Skeletal muscle satellite cell (primary cell): ENCODE results near the gene CD80.
"Not testable (repeated sequence)": the region's sequence is repeated elsewhere in the genome, so short reads cannot be mapped to it uniquely, and the experiment has no call there.

Source experiments
- H3K27me3 ChIP-seq: 2 replicates; pipeline ENCODE4 v1.7.0; 2013; ENCODE audit warnings: low read length; ENCODE audit not compliant: control insufficient read depth, insufficient read depth
- H3K36me3 ChIP-seq: 2 replicates; pipeline ENCODE4 v1.7.0; 2013; ENCODE audit warnings: mild to moderate bottlenecking, control low read depth, low read length; ENCODE audit not compliant: insufficient read depth
- H3K4me1 ChIP-seq: 2 replicates; pipeline ENCODE4 v1.7.0; 2013; ENCODE audit warnings: low read length; ENCODE audit not compliant: control insufficient read depth, insufficient read depth
- H3K4me2 ChIP-seq: 2 replicates; pipeline ENCODE4 v1.7.0; 2013; ENCODE audit warnings: mild to moderate bottlenecking, low read length
- H3K4me3 ChIP-seq: 2 replicates; pipeline ENCODE4 v1.7.0; 2013; ENCODE audit warnings: low read length
- H3K9ac ChIP-seq: 2 replicates; pipeline ENCODE4 v1.7.0; 2013; ENCODE audit warnings: mild to moderate bottlenecking, low read depth, low read length, moderate library complexity
- H3K9me3 ChIP-seq: replicated peaks from 2 replicates; pipeline ENCODE4 v1.7.0; 2013; ENCODE audit warnings: mild to moderate bottlenecking, control low read depth, low read length

Gene CD80

GRCh38 chr3:119595639-119596334 lies 36.4 kb upstream of the CD80 start:
- H3K4me3 ChIP-seq = peak overlapping the region; percentile 66
- no peaks in the 10 kb centered on the region for H3K27me3 ChIP-seq
- H3K9me3 ChIP-seq = no peaks in the 10 kb centered on the region
- peak overlapping the region; percentile 82 for H3K4me2 ChIP-seq
- no peaks in the 10 kb centered on the region for H3K36me3 ChIP-seq
- peaks cover 21% of the 10 kb centered on the region for H3K4me1 ChIP-seq
- H3K9ac ChIP-seq = peak overlapping the region; percentile 65

GRCh38 chr3:119594929-119595328 lies 35.5 kb upstream of the CD80 start:
- not testable (repeated sequence) for H3K36me3 ChIP-seq, H3K9me3 ChIP-seq, H3K4me2 ChIP-seq, H3K27me3 ChIP-seq, H3K4me3 ChIP-seq
- peaks cover 21% of the 10 kb centered on the region for H3K4me1 ChIP-seq
- peak overlapping the region; percentile 65 for H3K9ac ChIP-seq

GRCh38 chr3:119594066-119594465 lies 34.7 kb upstream of the CD80 start:
- Histone ChIP-seq H3K4me1 (peaks cover 22% of the 10 kb centered on the region), H3K4me2 (no peak overlapping the region), H3K4me3 (no peak overlapping the region), H3K9ac (no peak overlapping the region), H3K36me3 (no peaks in the 10 kb centered on the region), H3K27me3 (no peaks in the 10 kb centered on the region), H3K9me3 (no peaks in the 10 kb centered on the region)

GRCh38 chr3:119592861-119593260 lies 33.4 kb upstream of the CD80 start:
- no peaks in the 10 kb centered on the region for H3K36me3 ChIP-seq
- no peaks in the 10 kb centered on the region for H3K9me3 ChIP-seq
- peaks cover 23% of the 10 kb centered on the region for H3K4me1 ChIP-seq
- H3K27me3 ChIP-seq = no peaks in the 10 kb centered on the region
- no peak overlapping the region for H3K9ac ChIP-seq
- H3K4me2 ChIP-seq = no peak overlapping the region
- H3K4me3 ChIP-seq = no peak overlapping the region

- H3K9ac ChIP-seq = no peak overlapping the region
- no peak overlapping the region for H3K4me2 ChIP-seq
- no peaks in the 10 kb centered on the region for H3K27me3 ChIP-seq
- no peaks in the 10 kb centered on the region for H3K36me3 ChIP-seq
- H3K4me1 ChIP-seq = peaks cover 18% of the 10 kb centered on the region
- no peaks in the 10 kb centered on the region for H3K9me3 ChIP-seq
- H3K4me3 ChIP-seq = no peak overlapping the region
Observed at GRCh38 chr3:119590706-119591105, 31.3 kb upstream of the CD80 start.

- no peak overlapping the region for H3K4me2 ChIP-seq
- no peak overlapping the region for H3K4me3 ChIP-seq
- H3K4me1 ChIP-seq = peaks cover 18% of the 10 kb centered on the region
- no peaks in the 10 kb centered on the region for H3K9me3 ChIP-seq
- no peaks in the 10 kb centered on the region for H3K27me3 ChIP-seq
- no peaks in the 10 kb centered on the region for H3K36me3 ChIP-seq
- no peak overlapping the region for H3K9ac ChIP-seq
Observed at GRCh38 chr3:119589102-119589773, 29.8 kb upstream of the CD80 start.

GRCh38 chr3:119588112-119588511 lies 28.7 kb upstream of the CD80 start:
- peaks cover 18% of the 10 kb centered on the region for H3K4me1 ChIP-seq
- no peak overlapping the region for H3K9ac ChIP-seq

GRCh38 chr3:119586733-119587172 lies 27.3 kb upstream of the CD80 start:
- Histone ChIP-seq H3K4me2 (no peak overlapping the region), H3K4me3 (no peak overlapping the region), H3K9me3 (no peaks in the 10 kb centered on the region), H3K36me3 (no peaks in the 10 kb centered on the region), H3K9ac (no peak overlapping the region), H3K4me1 (peaks cover 18% of the 10 kb centered on the region), H3K27me3 (no peaks in the 10 kb centered on the region)

More at GRCh38 chr3:119588112-119588511, 28.7 kb upstream of the CD80 start:
- no peak overlapping the region for H3K4me3 ChIP-seq
- H3K27me3 ChIP-seq = no peaks in the 10 kb centered on the region
- H3K4me2 ChIP-seq = no peak overlapping the region
- H3K36me3 ChIP-seq = no peaks in the 10 kb centered on the region
- H3K9me3 ChIP-seq = no peaks in the 10 kb centered on the region

- no peak overlapping the region for H3K4me3 ChIP-seq
- peak overlapping the region; percentile 8 for H3K4me2 ChIP-seq
- peaks cover 18% of the 10 kb centered on the region for H3K4me1 ChIP-seq
- peak overlapping the region; percentile 46 for H3K9ac ChIP-seq
- H3K36me3 ChIP-seq = no peaks in the 10 kb centered on the region
- no peaks in the 10 kb centered on the region for H3K9me3 ChIP-seq
- H3K27me3 ChIP-seq = no peaks in the 10 kb centered on the region
Observed at GRCh38 chr3:119585856-119586570, 26.6 kb upstream of the CD80 start.

- no peaks in the 10 kb centered on the region for H3K36me3 ChIP-seq
- H3K4me1 ChIP-seq = peaks cover 23% of the 10 kb centered on the region
- peak overlapping the region; percentile 46 for H3K9ac ChIP-seq
- H3K4me2 ChIP-seq = no peak overlapping the region
- no peak overlapping the region for H3K4me3 ChIP-seq
- no peaks in the 10 kb centered on the region for H3K9me3 ChIP-seq
- H3K27me3 ChIP-seq = no peaks in the 10 kb centered on the region
Observed at GRCh38 chr3:119585208-119585607, 25.8 kb upstream of the CD80 start.

- Histone ChIP-seq H3K27me3 (no peaks in the 10 kb centered on the region), H3K4me1 (peaks cover 29% of the 10 kb centered on the region), H3K4me2 (no peak overlapping the region), H3K4me3 (no peak overlapping the region), H3K9me3 (no peaks in the 10 kb centered on the region), H3K36me3 (no peaks in the 10 kb centered on the region), H3K9ac (no peak overlapping the region)
Observed at GRCh38 chr3:119582178-119582577, 22.8 kb upstream of the CD80 start.
